ENCODE measurements around the gene ERVH48-1.

Gene ERVH48-1

DNA sequence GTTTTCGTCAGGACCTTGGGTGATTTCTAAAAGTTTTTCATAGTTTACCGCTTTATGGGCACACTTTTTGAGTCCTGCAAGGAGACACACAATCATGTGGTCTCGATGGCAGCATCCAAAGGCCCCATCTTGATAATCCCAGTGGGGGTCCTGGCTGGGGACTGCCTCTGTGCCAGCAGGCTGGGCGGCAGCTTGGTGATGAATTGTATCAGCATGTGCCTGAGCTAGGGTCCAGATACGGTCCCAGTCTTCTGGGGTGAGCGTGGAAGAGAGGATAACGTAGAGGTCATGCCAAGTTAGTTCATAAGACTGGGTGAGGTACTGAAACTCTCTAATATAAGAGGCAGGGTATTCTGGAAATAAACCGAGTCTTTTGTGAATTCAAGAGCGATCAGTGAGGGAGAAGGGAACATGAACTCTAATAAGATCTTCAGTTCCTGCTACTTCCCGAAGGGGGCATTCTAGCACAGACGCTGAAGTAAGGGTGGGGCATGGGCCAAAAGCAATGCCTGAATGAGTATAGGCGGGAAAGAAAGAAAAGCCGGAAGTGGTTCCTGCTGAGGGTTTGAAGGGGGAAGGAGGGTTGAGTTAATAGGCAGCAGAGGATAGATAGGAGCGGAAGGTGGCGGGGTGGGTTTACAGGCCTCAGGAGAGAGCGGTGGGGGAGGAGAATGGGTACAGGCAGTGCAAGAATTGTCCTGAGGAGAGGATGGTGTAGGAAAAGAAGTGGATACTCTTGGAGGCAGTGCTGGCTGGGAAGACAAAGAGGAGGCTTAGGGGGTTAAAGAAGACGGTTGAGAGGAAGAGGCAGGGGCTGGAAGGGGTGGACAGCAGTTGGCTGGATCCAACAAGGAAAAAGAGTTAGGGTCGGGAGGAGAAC, 1.6 kb downstream of the ERVH48-1 start:
- Histone ChIP-seq H3K56ac (ENCODE audit: low read length) (peak overlapping the region; percentile 93), H3K4me1 (ENCODE audit: control insufficient read depth, low read depth, low read length) (peaks cover 6% of the 10 kb centered on the region), H3K23ac (ENCODE audit: low read length) (peak overlapping the region; percentile 92), H3K9ac (ENCODE audit: low read length) (peak overlapping the region; percentile 59), H3K79me1 (ENCODE audit: low read length) (no peaks in the 10 kb centered on the region), H3K4ac (ENCODE audit: low read depth, low read length) (peak overlapping the region; percentile 82), H3K18ac (ENCODE audit: low read length) (peak overlapping the region; percentile 54), H2AK5ac (ENCODE audit: low read length) (peak overlapping the region; percentile 82), H3K27ac (ENCODE audit: low read depth, low read length) (peak overlapping the region; percentile 68), H4K8ac (ENCODE audit: low read depth, low read length) (no peak overlapping the region), H3K79me2 (ENCODE audit: control insufficient read depth, insufficient read depth, low read length) (no peaks in the 10 kb centered on the region), H2BK5ac (ENCODE audit: low read length) (peak overlapping the region; percentile 96), H3K36me3 (ENCODE audit: control insufficient read depth, insufficient read depth, low read length) (no peaks in the 10 kb centered on the region), H3K4me3 (ENCODE audit: low read length) (no peak overlapping the region), H2BK15ac (replicated peaks; ENCODE audit: low read depth) (no peak overlapping the region), H2BK120ac (ENCODE audit: low read depth, low read length) (peak overlapping the region; percentile 83), H3K27me3 (ENCODE audit: insufficient read depth, low read length, poor library complexity) (no peaks in the 10 kb centered on the region), H4K5ac (ENCODE audit: low read length) (peak overlapping the region; percentile 63), H3K4me2 (ENCODE audit: low read length) (peak overlapping the region; percentile 37)
- no CpG with 5 or more reads among the region's 18 CpGs for WGBS (ENCODE audit: extremely low coverage, insufficient coverage, low lambda C conversion rate)
- peak; percentile 99 for DNase-seq

DNA sequence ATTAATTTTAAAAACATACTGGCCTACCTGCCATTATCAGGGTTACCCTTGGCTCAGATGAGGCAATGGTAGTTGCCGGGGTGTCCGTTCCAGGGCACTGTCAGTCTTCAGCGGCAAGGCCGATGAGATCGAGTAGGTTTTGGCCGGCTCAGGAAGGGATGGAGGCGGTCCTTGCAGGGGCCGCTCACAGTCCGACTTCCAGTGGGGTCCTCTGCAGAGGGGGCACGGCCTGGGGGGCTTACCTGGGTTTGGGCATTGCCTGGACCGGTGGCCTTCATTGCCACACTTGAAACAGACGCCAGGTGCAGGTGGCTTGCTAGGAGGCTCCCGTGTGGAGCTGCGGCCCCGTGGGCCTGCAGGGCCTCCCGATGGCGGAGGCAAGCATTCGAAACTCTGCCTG, 2.5 kb downstream of the ERVH48-1 start:
- no peaks in the 10 kb centered on the region for H3K79me2 ChIP-seq (ENCODE audit: control insufficient read depth, insufficient read depth, low read length)
- no peak overlapping the region for H3K27ac ChIP-seq (ENCODE audit: low read depth, low read length)
- no peak overlapping the region for H3K23ac ChIP-seq (ENCODE audit: low read length)
- H3K4me2 ChIP-seq (ENCODE audit: low read length): no peak overlapping the region
- peak overlapping the region; percentile 44 for H3K18ac ChIP-seq (ENCODE audit: low read length)
- H3K56ac ChIP-seq (ENCODE audit: low read length): peak overlapping the region; percentile 69
- no peak overlapping the region for H3K4me3 ChIP-seq (ENCODE audit: low read length)
- H2BK15ac ChIP-seq (replicated peaks; ENCODE audit: low read depth): no peak overlapping the region
- H3K27me3 ChIP-seq (ENCODE audit: insufficient read depth, low read length, poor library complexity): no peaks in the 10 kb centered on the region
- H2BK5ac ChIP-seq (ENCODE audit: low read length): peak overlapping the region; percentile 17
- no peaks in the 10 kb centered on the region for H3K79me1 ChIP-seq (ENCODE audit: low read length)
- peak overlapping the region; percentile 48 for H2BK120ac ChIP-seq (ENCODE audit: low read depth, low read length)
- H3K9ac ChIP-seq (ENCODE audit: low read length): peak overlapping the region; percentile 37
- H4K5ac ChIP-seq (ENCODE audit: low read length): no peak overlapping the region
- WGBS (ENCODE audit: extremely low coverage, insufficient coverage, low lambda C conversion rate): no CpG with 5 or more reads among the region's 18 CpGs
- H3K4ac ChIP-seq (ENCODE audit: low read depth, low read length): peak overlapping the region; percentile 91
- no peak overlapping the region for H4K8ac ChIP-seq (ENCODE audit: low read depth, low read length)
- peaks cover 6% of the 10 kb centered on the region for H3K4me1 ChIP-seq (ENCODE audit: control insufficient read depth, low read depth, low read length)
- no peak overlapping the region for H2AK5ac ChIP-seq (ENCODE audit: low read length)
- no peaks in the 10 kb centered on the region for H3K36me3 ChIP-seq (ENCODE audit: control insufficient read depth, insufficient read depth, low read length)
- DNase-seq: no peak

DNA sequence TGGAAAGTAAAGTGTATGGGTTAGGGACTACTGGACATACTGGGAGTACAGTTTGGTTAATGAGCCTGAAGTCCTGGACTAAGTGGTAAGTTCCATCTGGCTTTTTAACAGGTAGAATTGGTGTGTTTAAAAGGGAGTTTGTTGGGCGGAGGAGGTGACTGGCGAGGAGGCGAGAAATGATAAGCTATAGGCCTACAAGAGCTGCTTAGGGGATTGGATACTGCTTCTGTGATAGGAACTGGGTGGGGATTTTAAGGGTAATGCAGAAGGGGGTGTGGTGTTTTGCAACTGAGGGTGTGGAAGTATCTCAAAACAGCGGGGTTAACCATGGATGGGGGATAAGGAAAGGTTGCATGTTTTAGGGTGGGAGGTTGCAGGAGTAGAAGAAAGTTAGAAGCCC, 3.5 kb downstream of the ERVH48-1 start:
- H2BK120ac ChIP-seq (ENCODE audit: low read depth, low read length): no peak overlapping the region
- no peaks in the 10 kb centered on the region for H3K79me2 ChIP-seq (ENCODE audit: control insufficient read depth, insufficient read depth, low read length)
- H2AK5ac ChIP-seq (ENCODE audit: low read length): no peak overlapping the region
- H3K56ac ChIP-seq (ENCODE audit: low read length): peak overlapping the region; percentile 3
- H3K4me3 ChIP-seq (ENCODE audit: low read length): no peak overlapping the region
- H2BK5ac ChIP-seq (ENCODE audit: low read length): no peak overlapping the region
- no peaks in the 10 kb centered on the region for H3K36me3 ChIP-seq (ENCODE audit: control insufficient read depth, insufficient read depth, low read length)
- H3K4me1 ChIP-seq (ENCODE audit: control insufficient read depth, low read depth, low read length): peaks cover 6% of the 10 kb centered on the region
- no peaks in the 10 kb centered on the region for H3K79me1 ChIP-seq (ENCODE audit: low read length)
- H4K5ac ChIP-seq (ENCODE audit: low read length): no peak overlapping the region
- H3K27me3 ChIP-seq (ENCODE audit: insufficient read depth, low read length, poor library complexity): no peaks in the 10 kb centered on the region
- H3K18ac ChIP-seq (ENCODE audit: low read length): no peak overlapping the region
- no CpG with 5 or more reads among the region's 4 CpGs for WGBS (ENCODE audit: extremely low coverage, insufficient coverage, low lambda C conversion rate)
- H3K9ac ChIP-seq (ENCODE audit: low read length): no peak overlapping the region
- no peak overlapping the region for H2BK15ac ChIP-seq (replicated peaks; ENCODE audit: low read depth)
- no peak for DNase-seq
- H3K23ac ChIP-seq (ENCODE audit: low read length): no peak overlapping the region
- H3K27ac ChIP-seq (ENCODE audit: low read depth, low read length): no peak overlapping the region
- no peak overlapping the region for H4K8ac ChIP-seq (ENCODE audit: low read depth, low read length)
- H3K4me2 ChIP-seq (ENCODE audit: low read length): no peak overlapping the region
- H3K4ac ChIP-seq (ENCODE audit: low read depth, low read length): no peak overlapping the region

DNA sequence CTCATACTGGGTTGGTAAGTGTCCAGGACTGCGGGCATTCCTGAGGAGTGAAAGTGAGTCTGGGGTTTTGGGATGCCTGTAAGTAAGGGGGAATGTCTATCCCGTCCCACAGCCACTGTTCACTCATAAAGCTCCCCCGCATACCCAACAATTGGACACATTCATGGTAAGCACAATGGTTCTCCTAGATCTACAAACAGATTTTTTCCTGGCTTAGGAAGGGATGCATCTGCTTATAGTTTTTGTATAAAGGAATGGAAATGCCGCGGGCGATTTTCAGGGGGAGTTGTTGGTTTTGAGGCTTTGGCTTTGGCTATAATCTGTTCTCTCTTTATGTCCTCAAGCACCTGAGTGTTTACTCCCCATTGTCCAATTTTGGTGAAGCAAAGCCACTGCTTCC, 7.1 kb downstream of the ERVH48-1 start:
- no peak overlapping the region for H2BK5ac ChIP-seq (ENCODE audit: low read length)
- no peak overlapping the region for H3K4ac ChIP-seq (ENCODE audit: low read depth, low read length)
- no peaks in the 10 kb centered on the region for H3K79me1 ChIP-seq (ENCODE audit: low read length)
- no peaks in the 10 kb centered on the region for H3K27me3 ChIP-seq (ENCODE audit: insufficient read depth, low read length, poor library complexity)
- H3K36me3 ChIP-seq (ENCODE audit: control insufficient read depth, insufficient read depth, low read length): no peaks in the 10 kb centered on the region
- no peak overlapping the region for H2AK5ac ChIP-seq (ENCODE audit: low read length)
- no peak overlapping the region for H3K18ac ChIP-seq (ENCODE audit: low read length)
- no peaks in the 10 kb centered on the region for H3K79me2 ChIP-seq (ENCODE audit: control insufficient read depth, insufficient read depth, low read length)
- H3K56ac ChIP-seq (ENCODE audit: low read length): no peak overlapping the region
- DNase-seq: no peak
- WGBS (ENCODE audit: extremely low coverage, insufficient coverage, low lambda C conversion rate): no CpG with 5 or more reads among the region's 6 CpGs
- H3K23ac ChIP-seq (ENCODE audit: low read length): no peak overlapping the region
- no peak overlapping the region for H2BK15ac ChIP-seq (replicated peaks; ENCODE audit: low read depth)
- no peak overlapping the region for H3K4me2 ChIP-seq (ENCODE audit: low read length)
- no peak overlapping the region for H4K8ac ChIP-seq (ENCODE audit: low read depth, low read length)
- no peak overlapping the region for H3K4me3 ChIP-seq (ENCODE audit: low read length)
- H3K4me1 ChIP-seq (ENCODE audit: control insufficient read depth, low read depth, low read length): peaks cover 2% of the 10 kb centered on the region
- H2BK120ac ChIP-seq (ENCODE audit: low read depth, low read length): no peak overlapping the region
- no peak overlapping the region for H3K27ac ChIP-seq (ENCODE audit: low read depth, low read length)
- H4K5ac ChIP-seq (ENCODE audit: low read length): no peak overlapping the region
- no peak overlapping the region for H3K9ac ChIP-seq (ENCODE audit: low read length)

DNA sequence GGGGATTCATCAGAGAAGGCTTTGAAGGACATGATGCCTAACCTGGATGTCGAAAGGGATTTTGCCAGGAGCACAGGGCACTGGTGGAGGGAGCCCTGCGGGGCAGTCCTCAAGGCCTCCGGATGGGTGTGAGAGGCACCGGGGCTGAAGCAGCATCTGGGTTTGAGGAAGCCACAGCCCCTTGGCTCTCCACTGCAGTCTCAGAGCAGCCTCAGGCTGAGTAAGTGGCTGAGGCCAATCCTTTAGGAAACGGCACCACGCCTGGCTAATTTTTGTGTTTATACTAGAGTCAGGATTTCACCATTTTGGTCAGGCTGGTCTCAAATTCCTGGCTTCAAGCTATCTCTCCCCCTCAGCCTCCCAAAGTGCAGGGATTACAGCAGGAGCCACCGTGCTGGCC, 12.0 kb downstream of the ERVH48-1 start:
- WGBS (ENCODE audit: extremely low coverage, insufficient coverage, low lambda C conversion rate): no CpG with 5 or more reads among the region's 7 CpGs
- H4K8ac ChIP-seq (ENCODE audit: low read depth, low read length): no peak overlapping the region
- no peak overlapping the region for H4K5ac ChIP-seq (ENCODE audit: low read length)
- H3K4me3 ChIP-seq (ENCODE audit: low read length): no peak overlapping the region
- no peak overlapping the region for H3K4ac ChIP-seq (ENCODE audit: low read depth, low read length)
- H3K23ac ChIP-seq (ENCODE audit: low read length): no peak overlapping the region
- no peaks in the 10 kb centered on the region for H3K36me3 ChIP-seq (ENCODE audit: control insufficient read depth, insufficient read depth, low read length)
- no peak overlapping the region for H3K27ac ChIP-seq (ENCODE audit: low read depth, low read length)
- H2AK5ac ChIP-seq (ENCODE audit: low read length): no peak overlapping the region
- H3K9ac ChIP-seq (ENCODE audit: low read length): no peak overlapping the region
- H3K4me1 ChIP-seq (ENCODE audit: control insufficient read depth, low read depth, low read length): peaks cover 2% of the 10 kb centered on the region
- no peak overlapping the region for H3K18ac ChIP-seq (ENCODE audit: low read length)
- no peak overlapping the region for H2BK120ac ChIP-seq (ENCODE audit: low read depth, low read length)
- H3K27me3 ChIP-seq (ENCODE audit: insufficient read depth, low read length, poor library complexity): no peaks in the 10 kb centered on the region
- no peaks in the 10 kb centered on the region for H3K79me1 ChIP-seq (ENCODE audit: low read length)
- DNase-seq: no peak
- H3K79me2 ChIP-seq (ENCODE audit: control insufficient read depth, insufficient read depth, low read length): no peaks in the 10 kb centered on the region
- no peak overlapping the region for H2BK5ac ChIP-seq (ENCODE audit: low read length)
- no peak overlapping the region for H3K4me2 ChIP-seq (ENCODE audit: low read length)
- no peak overlapping the region for H2BK15ac ChIP-seq (replicated peaks; ENCODE audit: low read depth)
- H3K56ac ChIP-seq (ENCODE audit: low read length): no peak overlapping the region

All from mesendoderm (in vitro differentiated cells).